Right atrium auricular region (tissue), 2 donors: ENCODE data around the gene C11orf21. TPM values are rescaled to one million over a fixed set of nuclear protein-coding genes. Genes with fewer than 3 reads are reported as not detected.

Source experiments
- DNase-seq: peaks from one replicate; pipeline ENCODE4 v3.0.0-alpha.2; 2019; ENCODE audit warnings: low spot score
- H3K27ac ChIP-seq, 2 donors: fragments of 200-600 bp; sonication (generic); 1 replicate in 1 of 2; 2 replicates in 1 of 2; pipeline ENCODE4 v1.5.1; 2016 to 2019
- H3K27me3 ChIP-seq, 2 donors: fragments of 200-600 bp; sonication (generic); one replicate each; pipeline versions ENCODE4 v1.5.1 to v1.6.0; 2017 to 2019
- H3K36me3 ChIP-seq: fragments of 200-600 bp; sonication (generic); one replicate; pipeline ENCODE4 v1.5.1; 2016
- H3K4me1 ChIP-seq, 2 donors: fragments of 200-600 bp; sonication (generic); one replicate each; pipeline versions ENCODE4 v1.5.1 to v1.6.0; 2017 to 2019
- H3K4me3 ChIP-seq, 2 donors: fragments of 200-600 bp; sonication (generic); 1 replicate in 1 of 2; 2 replicates in 1 of 2; pipeline ENCODE4 v1.5.1; 2017 to 2019; ENCODE audit warnings: mild to moderate bottlenecking in 1 of 2, moderate library complexity in 1 of 2
- H3K9me3 ChIP-seq, 2 donors: fragments of 200-600 bp; sonication (generic); one replicate each; pipeline ENCODE4 v1.5.1; 2019
- total RNA-seq, 2 donors: library from RNA; depleted of rRNA; stranded (reverse); fragments of >200 nt; gene quantifications; one replicate each; pipeline ENCODE4 v1.1.0, GENCODE V29; 2016
- TF ChIP-seq, protein P1 (sequence below), 2 donors: fragments of 200-600 bp; sonication (generic); IDR thresholded peaks; one replicate each; pipeline ENCODE4 v1.5.1; 2019; ENCODE audit warnings: antibody characterized with exemption in 2 of 2

The C11orf21 gene
- total RNA-seq, 2 donors from 2014 or later, result 1.4 to 11.9 TPM

DNA sequence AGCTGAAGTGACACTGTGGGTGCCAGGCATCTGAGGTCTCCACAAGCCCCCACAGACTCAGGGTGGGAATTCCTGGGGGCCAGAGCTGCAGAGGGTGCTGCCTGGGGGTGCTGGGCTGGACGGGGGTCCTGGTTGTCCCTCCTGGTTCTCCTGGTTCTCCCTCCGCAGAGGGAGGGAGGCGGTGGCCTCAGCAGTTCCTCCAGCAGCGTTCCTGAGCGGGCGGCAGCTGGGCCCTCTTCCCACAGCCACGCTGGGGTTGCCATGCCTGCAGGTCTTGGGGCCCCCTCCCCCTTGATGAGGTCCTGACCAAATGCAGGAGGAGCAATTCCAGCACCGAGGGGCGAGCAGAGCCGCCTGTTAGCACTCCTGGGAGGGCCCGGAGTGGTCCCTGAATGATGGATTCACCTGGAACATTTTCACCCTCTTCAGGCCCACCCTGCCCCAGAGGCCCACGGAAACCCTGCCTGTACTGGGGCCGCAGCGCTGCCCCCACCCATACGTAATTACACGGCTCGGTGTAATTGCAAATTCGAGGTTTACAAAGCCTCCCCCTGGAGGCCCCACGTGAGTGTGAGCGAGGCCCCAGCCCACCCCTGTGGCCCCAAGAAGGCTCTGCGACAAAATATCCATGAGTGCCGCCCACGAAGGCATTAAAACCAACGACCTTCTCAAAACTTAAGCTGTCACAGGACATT is 635 bp downstream of the C11orf21 start:
- no peaks in the 10 kb centered on the region for H3K27me3 ChIP-seq
- TF ChIP-seq, protein P1, sequence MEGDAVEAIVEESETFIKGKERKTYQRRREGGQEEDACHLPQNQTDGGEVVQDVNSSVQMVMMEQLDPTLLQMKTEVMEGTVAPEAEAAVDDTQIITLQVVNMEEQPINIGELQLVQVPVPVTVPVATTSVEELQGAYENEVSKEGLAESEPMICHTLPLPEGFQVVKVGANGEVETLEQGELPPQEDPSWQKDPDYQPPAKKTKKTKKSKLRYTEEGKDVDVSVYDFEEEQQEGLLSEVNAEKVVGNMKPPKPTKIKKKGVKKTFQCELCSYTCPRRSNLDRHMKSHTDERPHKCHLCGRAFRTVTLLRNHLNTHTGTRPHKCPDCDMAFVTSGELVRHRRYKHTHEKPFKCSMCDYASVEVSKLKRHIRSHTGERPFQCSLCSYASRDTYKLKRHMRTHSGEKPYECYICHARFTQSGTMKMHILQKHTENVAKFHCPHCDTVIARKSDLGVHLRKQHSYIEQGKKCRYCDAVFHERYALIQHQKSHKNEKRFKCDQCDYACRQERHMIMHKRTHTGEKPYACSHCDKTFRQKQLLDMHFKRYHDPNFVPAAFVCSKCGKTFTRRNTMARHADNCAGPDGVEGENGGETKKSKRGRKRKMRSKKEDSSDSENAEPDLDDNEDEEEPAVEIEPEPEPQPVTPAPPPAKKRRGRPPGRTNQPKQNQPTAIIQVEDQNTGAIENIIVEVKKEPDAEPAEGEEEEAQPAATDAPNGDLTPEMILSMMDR (IDR thresholded peaks at IDR 0.05), result no peak
- peak overlapping the region; percentile 83 to 87 for H3K27ac ChIP-seq
- H3K4me3 ChIP-seq, result peak overlapping the region in 1 of 2 donors; percentile 41
- no peaks in the 10 kb centered on the region for H3K9me3 ChIP-seq
- DNase-seq, result peak; percentile 38
- peaks cover 0 to 54% of the 10 kb centered on the region in 2 donors for H3K4me1 ChIP-seq
- H3K36me3 ChIP-seq, result no peaks in the 10 kb centered on the region

GRCh38 chr11:2300290-2300935 is 1.3 kb downstream of the C11orf21 start:
- Histone ChIP-seq H3K36me3 (no peaks in the 10 kb centered on the region), H3K4me3 (peak overlapping the region in 1 of 2 donors; percentile 41), H3K27me3 (no peaks in the 10 kb centered on the region), H3K27ac (peak overlapping the region; percentile 83 to 87), H3K9me3 (no peaks in the 10 kb centered on the region), H3K4me1 (peaks cover 0 to 47% of the 10 kb centered on the region in 2 donors)
- TF ChIP-seq, protein P1 (IDR thresholded peaks at IDR 0.05), result no peak
- peak; percentile 55 for DNase-seq

GRCh38 chr11:2299773-2300172 is 1.9 kb downstream of the C11orf21 start:
- Histone ChIP-seq H3K4me1 (peaks cover 0 to 41% of the 10 kb centered on the region in 2 donors), H3K27me3 (no peaks in the 10 kb centered on the region), H3K36me3 (no peaks in the 10 kb centered on the region), H3K27ac (no peak overlapping the region), H3K9me3 (no peaks in the 10 kb centered on the region), H3K4me3 (no peak overlapping the region)
- TF ChIP-seq, protein P1 (IDR thresholded peaks at IDR 0.05), result no peak
- no peak for DNase-seq

DNA sequence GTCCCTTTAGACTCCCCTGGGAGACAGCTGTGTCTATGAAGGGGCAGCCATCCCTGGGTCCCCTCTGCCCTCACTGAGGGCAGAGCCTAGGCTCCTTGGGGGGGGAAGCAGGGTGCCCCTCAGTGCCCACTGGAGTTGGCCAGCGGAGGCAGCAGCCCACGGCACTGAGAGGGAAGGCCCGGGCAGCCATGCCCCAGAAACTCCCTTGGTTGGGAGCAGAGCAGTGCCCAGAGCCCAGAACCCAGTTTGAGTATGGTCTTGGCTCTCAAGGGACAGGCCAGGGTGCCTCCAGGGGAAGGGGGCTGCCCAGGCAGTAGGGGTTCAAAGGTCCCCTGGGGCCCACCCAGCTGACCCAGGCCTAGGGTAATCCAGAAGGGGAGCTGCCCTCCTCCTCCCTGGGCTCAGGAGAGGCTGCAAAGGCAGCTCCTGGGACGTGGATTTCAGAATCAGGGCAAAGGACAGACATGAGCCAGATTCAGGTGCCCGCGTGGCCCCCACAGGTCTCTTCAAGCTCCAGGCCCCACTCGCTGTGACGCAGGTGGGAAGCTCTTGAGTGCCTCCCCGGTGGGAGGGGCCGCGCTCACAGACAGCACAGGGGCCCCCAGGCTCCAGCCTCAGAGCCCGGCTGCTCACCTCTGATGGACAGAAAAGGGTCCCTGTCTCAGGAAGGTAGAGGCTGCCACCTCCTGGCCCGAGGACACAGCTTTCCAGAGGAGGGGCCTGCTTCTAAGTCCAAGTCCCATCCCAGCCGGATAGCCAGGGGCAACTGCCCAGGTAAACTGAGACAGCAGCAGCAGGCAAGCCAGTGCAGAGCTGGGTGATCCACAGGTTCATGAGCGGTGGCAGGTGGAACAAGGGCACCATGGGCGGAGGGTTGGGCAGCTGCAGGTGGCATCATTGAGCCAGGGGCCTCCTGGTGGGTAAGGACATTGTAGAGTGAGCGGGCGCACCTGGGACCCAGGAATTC is 2.6 kb downstream of the C11orf21 start:
- peak; percentile 52 for DNase-seq
- H3K4me1 ChIP-seq, result peaks cover 0 to 34% of the 10 kb centered on the region in 2 donors
- H3K4me3 ChIP-seq, result no peak overlapping the region
- H3K36me3 ChIP-seq, result no peaks in the 10 kb centered on the region
- no peaks in the 10 kb centered on the region for H3K9me3 ChIP-seq
- no peak overlapping the region for H3K27ac ChIP-seq
- TF ChIP-seq, protein P1 (IDR thresholded peaks at IDR 0.05), result peak in 1 of 2 donors; percentile 50
- no peaks in the 10 kb centered on the region for H3K27me3 ChIP-seq

- peaks cover 0 to 27% of the 10 kb centered on the region in 2 donors for H3K4me1 ChIP-seq
- no peaks in the 10 kb centered on the region for H3K9me3 ChIP-seq
- H3K4me3 ChIP-seq, result no peak overlapping the region
- DNase-seq, result peak; percentile 52
- TF ChIP-seq, protein P1 (IDR thresholded peaks at IDR 0.05), result no peak
- no peak overlapping the region for H3K27ac ChIP-seq
- no peaks in the 10 kb centered on the region for H3K27me3 ChIP-seq
- H3K36me3 ChIP-seq, result no peaks in the 10 kb centered on the region
Observed at GRCh38 chr11:2298131-2298794, 3.5 kb downstream of the C11orf21 start.
